ENCODE data around the gene CD302.

Gene CD302

GRCh38 chr2:159795841-159796690 lies 1.9 kb downstream of the CD302 start:
- Histone ChIP-seq H3F3A (ENCODE audit: insufficient read depth) (no peaks in the 10 kb centered on the region), H3K27me3 (ENCODE audit: low read length) (no peaks in the 10 kb centered on the region), H3K9me2 (replicated peaks; ENCODE audit: insufficient read depth, low read length) (no peaks in the 10 kb centered on the region), H3K27ac (ENCODE audit: low read depth, low read length) (no peak overlapping the region), H2AFZ (ENCODE audit: low read depth, low read length, severe bottlenecking) (no peak overlapping the region), H3K4me3 (ENCODE audit: insufficient read depth, low read length, poor library complexity, severe bottlenecking) (no peak overlapping the region), H4K20me1 (ENCODE audit: low read depth, low read length) (no peaks in the 10 kb centered on the region), H3K79me2 (ENCODE audit: insufficient read depth, low read length) (no peaks in the 10 kb centered on the region), H3K9ac (ENCODE audit: low read length) (no peak overlapping the region), H3K4me2 (ENCODE audit: low read depth, low read length, poor library complexity, severe bottlenecking) (no peak overlapping the region), H3K36me3 (ENCODE audit: low read length) (no peaks in the 10 kb centered on the region), H3K9me3 (ENCODE audit: insufficient read depth, low read length) (no peaks in the 10 kb centered on the region)
- TF ChIP-seq EZH2phosphoT487 (conservative IDR thresholded peaks at IDR 0.05; ENCODE audit: low read length) = no peak
- TF ChIP-seq CTCF (IDR thresholded peaks at IDR 0.05; ENCODE audit: insufficient read depth, low read length, poor library complexity, severe bottlenecking) = no peak

- H3K27me3 ChIP-seq (ENCODE audit: low read length) = no peaks in the 10 kb centered on the region
- no peaks in the 10 kb centered on the region for H3K9me3 ChIP-seq (ENCODE audit: insufficient read depth, low read length)
- H4K20me1 ChIP-seq (ENCODE audit: low read depth, low read length) = no peaks in the 10 kb centered on the region
- H3K79me2 ChIP-seq (ENCODE audit: insufficient read depth, low read length) = no peaks in the 10 kb centered on the region
- H3K4me2 ChIP-seq (ENCODE audit: low read depth, low read length, poor library complexity, severe bottlenecking) = no peak overlapping the region
- no peaks in the 10 kb centered on the region for H3F3A ChIP-seq (ENCODE audit: insufficient read depth)
- H3K27ac ChIP-seq (ENCODE audit: low read depth, low read length) = no peak overlapping the region
- no peaks in the 10 kb centered on the region for H3K36me3 ChIP-seq (ENCODE audit: low read length)
- no peaks in the 10 kb centered on the region for H3K9me2 ChIP-seq (replicated peaks; ENCODE audit: insufficient read depth, low read length)
- TF ChIP-seq CTCF (IDR thresholded peaks at IDR 0.05; ENCODE audit: insufficient read depth, low read length, poor library complexity, severe bottlenecking) (no peak), EZH2phosphoT487 (conservative IDR thresholded peaks at IDR 0.05; ENCODE audit: low read length) (no peak)
- H3K9ac ChIP-seq (ENCODE audit: low read length) = no peak overlapping the region
- H3K4me3 ChIP-seq (ENCODE audit: insufficient read depth, low read length, poor library complexity, severe bottlenecking) = no peak overlapping the region
- H2AFZ ChIP-seq (ENCODE audit: low read depth, low read length, severe bottlenecking) = no peak overlapping the region
Measured at GRCh38 chr2:159793326-159793725, 4.7 kb downstream of the CD302 start.

- H3K9me2 ChIP-seq (replicated peaks; ENCODE audit: insufficient read depth, low read length) = no peaks in the 10 kb centered on the region
- H3K36me3 ChIP-seq (ENCODE audit: low read length) = no peaks in the 10 kb centered on the region
- no peaks in the 10 kb centered on the region for H3K27me3 ChIP-seq (ENCODE audit: low read length)
- H3K4me3 ChIP-seq (ENCODE audit: insufficient read depth, low read length, poor library complexity, severe bottlenecking) = no peak overlapping the region
- no peaks in the 10 kb centered on the region for H3K79me2 ChIP-seq (ENCODE audit: insufficient read depth, low read length)
- no peaks in the 10 kb centered on the region for H3K9me3 ChIP-seq (ENCODE audit: insufficient read depth, low read length)
- H3K9ac ChIP-seq (ENCODE audit: low read length) = no peak overlapping the region
- no peaks in the 10 kb centered on the region for H3F3A ChIP-seq (ENCODE audit: insufficient read depth)
- H3K4me2 ChIP-seq (ENCODE audit: low read depth, low read length, poor library complexity, severe bottlenecking) = no peak overlapping the region
- no peaks in the 10 kb centered on the region for H4K20me1 ChIP-seq (ENCODE audit: low read depth, low read length)
- H2AFZ ChIP-seq (ENCODE audit: low read depth, low read length, severe bottlenecking) = no peak overlapping the region
- TF ChIP-seq CTCF (IDR thresholded peaks at IDR 0.05; ENCODE audit: insufficient read depth, low read length, poor library complexity, severe bottlenecking) = no peak
- TF ChIP-seq EZH2phosphoT487 (conservative IDR thresholded peaks at IDR 0.05; ENCODE audit: low read length) = no peak
- H3K27ac ChIP-seq (ENCODE audit: low read depth, low read length) = no peak overlapping the region
Measured at GRCh38 chr2:159792599-159792998, 5.4 kb downstream of the CD302 start.

Measured in SU-DHL-6 (cell line).